HCT116 (cell line): Measurements from ENCODE around the gene RECQL5. TPM values are rescaled to one million over a fixed set of nuclear protein-coding genes. Genes with fewer than 3 reads are reported as not detected.

Experiments
- ATAC-seq: fragments of 200-7000 bp; cut with Tn5 transposase; 2 replicates; pipeline ENCODE4 v1.9.1; 2020; ENCODE audit warnings: mild to moderate bottlenecking, moderate library complexity
- BruUV-seq: library from RNA; stranded (reverse); fragments of 400-500 nt; replicated peaks from 2 replicates; lab custom pipeline; 2021; lab: Mats Ljungman, UMichigan
- CTCF ChIA-PET: fragments of 300-600 bp; sonication (Branson Sonifier 250); formaldehyde crosslinking; loops from one replicate; lab custom pipeline; 2021; ENCODE audit warnings: antibody characterized with exemption; lab: Charles Lee
- POLR2A ChIA-PET: fragments of 300-600, 350-600 bp; sonication (Branson Sonifier 250); formaldehyde crosslinking; loops from one replicate; lab custom pipeline; 2021; ENCODE audit warnings: antibody characterized with exemption; lab: Charles Lee
- RAD21 ChIA-PET, 2 experiments: fragments of 300-600 bp; sonication (Branson Sonifier 250); formaldehyde crosslinking; loops; one replicate each; lab custom pipeline; 2023; ENCODE audit warnings: low total read pairs in 2 of 2; ENCODE audit not compliant: uncharacterized antibody in 2 of 2, unreplicated experiment in 2 of 2, low non-redundant PET in 1 of 2; lab: Charles Lee
- DNase-seq: peaks from one replicate; pipeline ENCODE4 v3.0.0-alpha.2; 2010; ENCODE audit warnings: low read depth, low spot score
- H2AFZ ChIP-seq: fragments of 200-600 bp; shearing (Covaris generic), sonication (generic); 2 replicates; pipeline ENCODE4 v1.6.1; 2017; ENCODE audit warnings: low read depth, mixed run types, mixed read lengths, antibody characterized with exemption, low read length; ENCODE audit not compliant: poor library complexity, severe bottlenecking
- H3K27ac ChIP-seq: 2 replicates; pipeline ENCODE4 v1.5.1; 2012; ENCODE audit warnings: low read depth, low read length
- H3K27me3 ChIP-seq: fragments of 200-600 bp; sonication (generic); 2 replicates; pipeline ENCODE4 v1.6.1; 2016; ENCODE audit warnings: mixed run types, low read length, mixed read lengths; ENCODE audit not compliant: insufficient read depth
- H3K36me3 ChIP-seq, 2 experiments: fragments of 200-500 bp in 1 of 2; fragments of 200-600 bp in 1 of 2; sonication (Bioruptor generic) in 1 of 2; sonication (generic) in 1 of 2; 2 replicates each; pipeline versions ENCODE4 v1.5.1 to v1.6.1; 2014 to 2016; ENCODE audit warnings: low read length in 2 of 2, inconsistent platforms in 1 of 2, mixed read lengths in 1 of 2, mixed run types in 1 of 2; ENCODE audit not compliant: insufficient read depth in 2 of 2, control insufficient read depth in 1 of 2
- H3K4me1 ChIP-seq, 2 experiments: fragments of 200-600 bp in 1 of 2; sonication (generic) in 1 of 2; 2 replicates each; pipeline versions ENCODE4 v1.5.1 to v1.6.1; 2012 to 2017; ENCODE audit warnings: low read length in 2 of 2, inconsistent platforms in 1 of 2, mild to moderate bottlenecking in 1 of 2, mixed read lengths in 1 of 2, mixed run types in 1 of 2, moderate library complexity in 1 of 2; ENCODE audit not compliant: insufficient read depth in 2 of 2, control insufficient read depth in 1 of 2
- H3K4me2 ChIP-seq: fragments of 200-600 bp; sonication (generic); 2 replicates; pipeline ENCODE4 v1.6.1; 2017; ENCODE audit warnings: mixed run types, low read length, mixed read lengths
- H3K4me3 ChIP-seq, 2 experiments: fragments of 200-600 bp in 1 of 2; sonication (generic) in 1 of 2; replicated peaks in 1 of 2; 2 replicates each; pipeline ENCODE4 v1.5.1; 2011 to 2016; ENCODE audit warnings: low read length in 2 of 2, control low read depth in 1 of 2, low read depth in 1 of 2, mild to moderate bottlenecking in 1 of 2, mixed read lengths in 1 of 2, mixed run types in 1 of 2
- H3K79me2 ChIP-seq: fragments of 200-600 bp; sonication (generic); 2 replicates; pipeline ENCODE4 v1.6.1; 2017; ENCODE audit warnings: mild to moderate bottlenecking, mixed run types, low read length, moderate library complexity, mixed read lengths; ENCODE audit not compliant: insufficient read depth
- H3K9ac ChIP-seq: fragments of 200-600 bp; sonication (generic); 2 replicates; pipeline ENCODE4 v1.6.1; 2016; ENCODE audit warnings: low read length, mixed read lengths
- H3K9me2 ChIP-seq: fragments of 200-600 bp; sonication (generic), shearing (Covaris generic); 2 replicates; pipeline ENCODE4 v1.6.1; 2017; ENCODE audit warnings: mixed run types, mild to moderate bottlenecking, moderate library complexity; ENCODE audit not compliant: insufficient read depth
- H3K9me3 ChIP-seq, 2 experiments: fragments of 200-500 bp in 1 of 2; fragments of 200-600 bp in 1 of 2; sonication (Bioruptor generic) in 1 of 2; sonication (generic) in 1 of 2; 2 replicates each; pipeline ENCODE4 v1.6.1; 2014 to 2017; ENCODE audit warnings: low read length in 2 of 2, mixed read lengths in 2 of 2, inconsistent platforms in 1 of 2, low read depth in 1 of 2, mild to moderate bottlenecking in 1 of 2, mixed run types in 1 of 2, moderate library complexity in 1 of 2; ENCODE audit not compliant: control insufficient read depth in 1 of 2, insufficient read depth in 1 of 2
- H4K20me1 ChIP-seq: fragments of 200-600 bp; sonication (generic), shearing (Covaris generic); 2 replicates; pipeline ENCODE4 v1.6.1; 2017; ENCODE audit warnings: mixed run types, mild to moderate bottlenecking, moderate library complexity; ENCODE audit not compliant: insufficient read depth
- CTCF ChIP-seq, 3 experiments: fragments of 200-600 bp in 1 of 3; sonication (generic) in 1 of 3; IDR thresholded peaks in 2 of 3; conservative IDR thresholded peaks in 1 of 3; 2 replicates each; pipeline ENCODE4 v1.5.1; 2012 to 2017; ENCODE audit warnings: low read depth in 2 of 3, low read length in 2 of 3, antibody characterized with exemption in 1 of 3, borderline replicate concordance in 1 of 3, control low read depth in 1 of 3, mild to moderate bottlenecking in 1 of 3, mixed read lengths in 1 of 3, mixed run types in 1 of 3, moderate library complexity in 1 of 3; ENCODE audit not compliant: insufficient read depth in 1 of 3
- POLR2A ChIP-seq: IDR thresholded peaks from 2 replicates; pipeline ENCODE4 v1.7.0; 2011; ENCODE audit warnings: borderline replicate concordance; ENCODE audit not compliant: insufficient read depth, insufficient read length; ENCODE audit errors: extremely low read depth
- POLR2AphosphoS5 ChIP-seq: IDR thresholded peaks from 2 replicates; pipeline ENCODE4 v1.6.1; 2011; ENCODE audit warnings: mild to moderate bottlenecking, low read depth, low read length, moderate library complexity
- TCF7L2 ChIP-seq: IDR thresholded peaks from 2 replicates; pipeline ENCODE4 v1.7.0; 2011; ENCODE audit warnings: borderline replicate concordance, inconsistent platforms; ENCODE audit not compliant: insufficient read depth, insufficient read length; ENCODE audit errors: extremely low read depth
- YY1 ChIP-seq: IDR thresholded peaks from 2 replicates; pipeline ENCODE4 v1.6.1; 2011; ENCODE audit warnings: low read length, low read depth, moderate library complexity, mild to moderate bottlenecking; ENCODE audit not compliant: insufficient replicate concordance; ENCODE audit errors: extremely low read depth
- ZBTB33 ChIP-seq: IDR thresholded peaks from 2 replicates; pipeline ENCODE4 v1.6.1; 2011; ENCODE audit warnings: mild to moderate bottlenecking, low read length, moderate library complexity; ENCODE audit not compliant: insufficient replicate concordance; ENCODE audit errors: extremely low read depth
- intact Hi-C: fragments of 100-400 bp; cut with micrococcal nuclease; formaldehyde crosslinking; loops from 2 replicates; pipeline ENCODE4 v1.10.0; 2022
- total RNA-seq: library from RNA; stranded (reverse); gene quantifications from one replicate; pipeline ENCODE4 v1.2.1, GENCODE V29; 2021; ENCODE audit not compliant: unreplicated experiment
- TF ChIP-seq, protein P1 (sequence below): IDR thresholded peaks from 2 replicates; pipeline ENCODE4 v1.6.1; 2012
- TF ChIP-seq, protein P2 (sequence below): IDR thresholded peaks from 2 replicates; pipeline ENCODE4 v1.6.1; 2012; ENCODE audit warnings: low read depth

The RECQL5 gene
- total RNA-seq, 1 experiment from 2014 or later = 83.3 TPM

- Histone ChIP-seq H3K4me2 (no peak overlapping the region), H2AFZ (no peak overlapping the region), H3K9ac (no peak overlapping the region), H3K4me1 (peaks cover 22 to 60% of the 10 kb centered on the region in 2 experiments), H3K27me3 (no peaks in the 10 kb centered on the region), H3K79me2 (no peaks in the 10 kb centered on the region), H3K36me3 (no peaks in the 10 kb centered on the region), H3K4me3 (no peak overlapping the region), H3K27ac (no peak overlapping the region), H4K20me1 (no peaks in the 10 kb centered on the region), H3K9me3 (no peaks in the 10 kb centered on the region), H3K9me2 (no peaks in the 10 kb centered on the region)
- POLR2A ChIA-PET = interaction anchor here (0.6 kb wide), 1 partner anchor 250 kb away, joined by 3 read pairs; the partner anchor contains the start of gene WBP2
- ATAC-seq (no peak), DNase-seq (no peak)
- RAD21 ChIA-PET = no interaction called here
- TF ChIP-seq ZBTB33 (no peak), TCF7L2 (no peak), POLR2A (no peak), CTCF (IDR thresholded peaks at IDR 0.05 in 2 of 3, conservative IDR thresholded peaks at IDR 0.05 in 1 of 3; ENCODE audit: borderline replicate concordance in 1 of 3, insufficient read depth in 1 of 3, low read depth in 2 of 3, low read length in 2 of 3) (no peak), POLR2AphosphoS5 (no peak), YY1 (no peak)
- TF ChIP-seq, protein P1, sequence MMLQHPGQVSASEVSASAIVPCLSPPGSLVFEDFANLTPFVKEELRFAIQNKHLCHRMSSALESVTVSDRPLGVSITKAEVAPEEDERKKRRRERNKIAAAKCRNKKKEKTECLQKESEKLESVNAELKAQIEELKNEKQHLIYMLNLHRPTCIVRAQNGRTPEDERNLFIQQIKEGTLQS = no peak
- TF ChIP-seq, protein P2, sequence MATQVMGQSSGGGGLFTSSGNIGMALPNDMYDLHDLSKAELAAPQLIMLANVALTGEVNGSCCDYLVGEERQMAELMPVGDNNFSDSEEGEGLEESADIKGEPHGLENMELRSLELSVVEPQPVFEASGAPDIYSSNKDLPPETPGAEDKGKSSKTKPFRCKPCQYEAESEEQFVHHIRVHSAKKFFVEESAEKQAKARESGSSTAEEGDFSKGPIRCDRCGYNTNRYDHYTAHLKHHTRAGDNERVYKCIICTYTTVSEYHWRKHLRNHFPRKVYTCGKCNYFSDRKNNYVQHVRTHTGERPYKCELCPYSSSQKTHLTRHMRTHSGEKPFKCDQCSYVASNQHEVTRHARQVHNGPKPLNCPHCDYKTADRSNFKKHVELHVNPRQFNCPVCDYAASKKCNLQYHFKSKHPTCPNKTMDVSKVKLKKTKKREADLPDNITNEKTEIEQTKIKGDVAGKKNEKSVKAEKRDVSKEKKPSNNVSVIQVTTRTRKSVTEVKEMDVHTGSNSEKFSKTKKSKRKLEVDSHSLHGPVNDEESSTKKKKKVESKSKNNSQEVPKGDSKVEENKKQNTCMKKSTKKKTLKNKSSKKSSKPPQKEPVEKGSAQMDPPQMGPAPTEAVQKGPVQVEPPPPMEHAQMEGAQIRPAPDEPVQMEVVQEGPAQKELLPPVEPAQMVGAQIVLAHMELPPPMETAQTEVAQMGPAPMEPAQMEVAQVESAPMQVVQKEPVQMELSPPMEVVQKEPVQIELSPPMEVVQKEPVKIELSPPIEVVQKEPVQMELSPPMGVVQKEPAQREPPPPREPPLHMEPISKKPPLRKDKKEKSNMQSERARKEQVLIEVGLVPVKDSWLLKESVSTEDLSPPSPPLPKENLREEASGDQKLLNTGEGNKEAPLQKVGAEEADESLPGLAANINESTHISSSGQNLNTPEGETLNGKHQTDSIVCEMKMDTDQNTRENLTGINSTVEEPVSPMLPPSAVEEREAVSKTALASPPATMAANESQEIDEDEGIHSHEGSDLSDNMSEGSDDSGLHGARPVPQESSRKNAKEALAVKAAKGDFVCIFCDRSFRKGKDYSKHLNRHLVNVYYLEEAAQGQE = no peak
- CTCF ChIA-PET = interaction anchor here (0.6 to 2.9 kb wide), 2 partner anchors 27 to 1860 kb away, joined by 3 to 14 read pairs; partner anchors contain the start of gene SMIM5
- intact Hi-C loops = no loop called here
- no TSS peak for BruUV-seq
Measured at GRCh38 chr17:75605790-75606189, 61.2 kb downstream of the RECQL5 start.
